Measurements from ENCODE around the gene TUBA8. TPM values are rescaled to one million over a fixed set of nuclear protein-coding genes. Genes with fewer than 3 reads are reported as not detected.

TUBA8 gene
- total RNA-seq, 1 experiment from 2014 or later: 1.9 TPM

DNA sequence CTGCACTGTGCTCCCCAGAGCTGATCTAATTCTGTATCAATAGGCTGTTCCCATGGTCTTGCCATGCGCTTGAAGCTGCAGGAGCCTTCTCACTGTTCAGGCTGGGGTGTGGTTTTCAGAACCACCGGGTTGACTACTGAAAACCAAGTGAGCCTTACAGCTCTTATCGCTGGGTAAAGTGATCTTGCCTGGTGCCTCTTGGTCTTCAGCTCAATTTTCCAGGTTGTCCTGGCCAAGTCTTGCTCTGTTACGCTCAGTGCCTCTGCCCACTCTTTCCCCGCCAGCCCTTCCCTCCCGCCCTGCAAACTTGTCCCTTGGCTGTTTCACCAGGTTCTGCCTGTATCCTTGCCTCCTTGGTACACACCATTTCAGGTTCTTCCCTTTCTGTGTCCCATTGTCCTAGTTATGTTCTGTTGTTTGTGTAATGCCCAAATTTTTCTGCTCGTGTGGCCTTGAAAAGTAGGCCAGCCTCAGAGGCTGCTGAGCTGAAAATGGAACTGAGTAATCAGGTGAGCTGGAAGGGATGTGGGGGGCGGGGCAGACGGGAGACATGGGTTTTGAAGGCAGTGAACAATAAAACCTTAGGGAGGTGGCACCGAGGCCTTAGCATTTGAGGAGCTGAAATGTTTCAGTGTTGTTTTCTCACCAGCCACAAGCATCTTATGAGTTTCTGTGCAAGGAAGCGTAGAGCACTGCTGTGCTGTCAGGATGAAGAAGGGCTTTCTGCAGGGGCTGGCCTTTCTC lies 21.6 kb upstream of the TUBA8 start:
- Histone ChIP-seq H3K9me2 (replicated peaks; ENCODE audit: low read length) (no peaks in the 10 kb centered on the region), H3K9ac (ENCODE audit: low read length) (no peak overlapping the region), H4K20me1 (ENCODE audit: low read length) (no peaks in the 10 kb centered on the region), H3K27ac (ENCODE audit: low read length) (no peak overlapping the region), H2AFZ (ENCODE audit: low read length) (no peak overlapping the region), H3K4me1 (ENCODE audit: insufficient read depth, low read length) (no peaks in the 10 kb centered on the region), H3K9me3 (ENCODE audit: low read length) (no peaks in the 10 kb centered on the region), H3K79me2 (ENCODE audit: low read length) (no peaks in the 10 kb centered on the region), H3F3A (ENCODE audit: low read length, unreplicated experiment) (no peaks in the 10 kb centered on the region), H3K36me3 (ENCODE audit: low read depth, low read length) (peaks cover 8% of the 10 kb centered on the region; the same call in 1 of the 2 replicates), H3K27me3 (ENCODE audit: low read length) (no peaks in the 10 kb centered on the region), H3K4me3 (ENCODE audit: low read length) (no peak overlapping the region), H3K4me2 (ENCODE audit: low read length) (no peak overlapping the region)
- TF ChIP-seq EZH2 (IDR thresholded peaks at IDR 0.05; ENCODE audit: low read length, unreplicated experiment) (no peak), EZH2phosphoT487 (IDR thresholded peaks at IDR 0.05; ENCODE audit: borderline replicate concordance, low read length) (no peak), CTCF (conservative IDR thresholded peaks at IDR 0.05; ENCODE audit: low read depth, low read length) (no peak)
- no peak for ATAC-seq
- intact Hi-C loops (cut with micrococcal nuclease): no loop called here
- no peak for DNase-seq
- ChIA-PET CTCF (no interaction called here), POLR2A (ENCODE audit: unreplicated experiment) (interaction anchor here (0.8 kb wide), 1 partner anchor 11 kb away, joined by 14 read pairs; no protein-coding TSS in a partner anchor)
- no TSS peak for BruUV-seq (replicated peaks)

- H3F3A ChIP-seq (ENCODE audit: low read length, unreplicated experiment): no peaks in the 10 kb centered on the region
- no peaks in the 10 kb centered on the region for H3K9me3 ChIP-seq (ENCODE audit: low read length)
- no peaks in the 10 kb centered on the region for H4K20me1 ChIP-seq (ENCODE audit: low read length)
- CTCF ChIA-PET: no interaction called here
- DNase-seq: no peak
- H2AFZ ChIP-seq (ENCODE audit: low read length): no peak overlapping the region
- intact Hi-C loops (cut with micrococcal nuclease): no loop called here
- 0 out of 2 replicates have a peak, but pooled peaks cover 6% of the 10 kb centered on the region for H3K4me1 ChIP-seq (ENCODE audit: insufficient read depth, low read length)
- no peak overlapping the region for H3K27ac ChIP-seq (ENCODE audit: low read length)
- H3K4me3 ChIP-seq (ENCODE audit: low read length): no peak overlapping the region
- BruUV-seq (replicated peaks): no TSS peak
- no peak overlapping the region for H3K9ac ChIP-seq (ENCODE audit: low read length)
- POLR2A ChIA-PET (ENCODE audit: unreplicated experiment): no interaction called here
- H3K36me3 ChIP-seq (ENCODE audit: low read depth, low read length): peaks cover 5% of the 10 kb centered on the region; the same call in 1 of the 2 replicates
- no peaks in the 10 kb centered on the region for H3K79me2 ChIP-seq (ENCODE audit: low read length)
- H3K27me3 ChIP-seq (ENCODE audit: low read length): no peaks in the 10 kb centered on the region
- H3K4me2 ChIP-seq (ENCODE audit: low read length): no peak overlapping the region
- ATAC-seq: no peak
- no peaks in the 10 kb centered on the region for H3K9me2 ChIP-seq (replicated peaks; ENCODE audit: low read length)
- TF ChIP-seq EZH2phosphoT487 (IDR thresholded peaks at IDR 0.05; ENCODE audit: borderline replicate concordance, low read length) (no peak), EZH2 (IDR thresholded peaks at IDR 0.05; ENCODE audit: low read length, unreplicated experiment) (no peak), CTCF (conservative IDR thresholded peaks at IDR 0.05; ENCODE audit: low read depth, low read length) (no peak)
These were observed 20.3 kb upstream of the TUBA8 start for GRCh38 chr22:18090286-18090685.

GRCh38 chr22:18091478-18091877 lies 19.1 kb upstream of the TUBA8 start:
- intact Hi-C loops (cut with micrococcal nuclease): no loop called here
- no TSS peak for BruUV-seq (replicated peaks)
- Histone ChIP-seq H3K36me3 (ENCODE audit: low read depth, low read length) (peaks cover 5% of the 10 kb centered on the region; the same call in 1 of the 2 replicates), H2AFZ (ENCODE audit: low read length) (no peak overlapping the region), H3K4me2 (ENCODE audit: low read length) (no peak overlapping the region), H3K4me3 (ENCODE audit: low read length) (no peak overlapping the region), H3K27ac (ENCODE audit: low read length) (no peak overlapping the region), H3F3A (ENCODE audit: low read length, unreplicated experiment) (no peaks in the 10 kb centered on the region), H3K79me2 (ENCODE audit: low read length) (no peaks in the 10 kb centered on the region), H3K9ac (ENCODE audit: low read length) (no peak overlapping the region), H3K27me3 (ENCODE audit: low read length) (no peaks in the 10 kb centered on the region), H4K20me1 (ENCODE audit: low read length) (no peaks in the 10 kb centered on the region), H3K9me2 (replicated peaks; ENCODE audit: low read length) (no peaks in the 10 kb centered on the region), H3K9me3 (ENCODE audit: low read length) (no peaks in the 10 kb centered on the region), H3K4me1 (ENCODE audit: insufficient read depth, low read length) (0 out of 2 replicates have a peak, but pooled peaks cover 6% of the 10 kb centered on the region)
- TF ChIP-seq CTCF (conservative IDR thresholded peaks at IDR 0.05; ENCODE audit: low read depth, low read length) (no peak), EZH2phosphoT487 (IDR thresholded peaks at IDR 0.05; ENCODE audit: borderline replicate concordance, low read length) (no peak)
- CTCF ChIA-PET: no interaction called here
- POLR2A ChIA-PET (ENCODE audit: unreplicated experiment): no interaction called here
- DNase-seq: no peak
- no peak for ATAC-seq
